Measurements from ENCODE around the gene RANBP10.

DNA sequence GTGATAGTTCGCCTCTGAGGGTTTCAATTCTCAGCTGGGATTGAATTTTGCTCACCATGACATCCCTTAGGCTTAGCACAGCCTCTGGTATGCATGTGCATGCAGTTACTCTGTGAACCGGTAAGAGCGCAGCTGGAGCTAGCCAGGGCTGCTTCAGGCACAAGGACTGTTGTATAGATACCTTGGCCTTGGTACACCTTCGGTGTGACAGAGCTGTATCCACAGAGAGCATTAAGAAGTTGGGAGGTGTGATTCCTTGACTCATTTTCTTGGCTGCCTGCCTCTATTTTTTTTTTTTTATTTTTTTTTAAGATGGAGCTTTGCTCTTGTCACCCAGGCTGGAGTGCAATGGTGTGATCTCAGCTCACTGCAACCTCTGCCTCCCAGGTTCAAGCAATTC, 38.1 kb upstream of the RANBP10 start:
- TF ChIP-seq ZNF274 (IDR thresholded peaks at IDR 0.05; ENCODE audit: insufficient read depth, insufficient read length) (no peak), SRF (IDR thresholded peaks at IDR 0.05; ENCODE audit: low read depth in 2 of 2, low read length in 2 of 2) (no peak), POLR2A (IDR thresholded peaks at IDR 0.05; ENCODE audit: low read depth, low read length) (no peak), POLR2AphosphoS2 (IDR thresholded peaks at IDR 0.05; ENCODE audit: low read depth, low read length) (no peak), SMC3 (IDR thresholded peaks at IDR 0.05; ENCODE audit: borderline replicate concordance, low read length) (no peak), BRCA1 (IDR thresholded peaks at IDR 0.05; ENCODE audit: low read depth, low read length) (no peak)
- TF ChIP-seq, protein P1, sequence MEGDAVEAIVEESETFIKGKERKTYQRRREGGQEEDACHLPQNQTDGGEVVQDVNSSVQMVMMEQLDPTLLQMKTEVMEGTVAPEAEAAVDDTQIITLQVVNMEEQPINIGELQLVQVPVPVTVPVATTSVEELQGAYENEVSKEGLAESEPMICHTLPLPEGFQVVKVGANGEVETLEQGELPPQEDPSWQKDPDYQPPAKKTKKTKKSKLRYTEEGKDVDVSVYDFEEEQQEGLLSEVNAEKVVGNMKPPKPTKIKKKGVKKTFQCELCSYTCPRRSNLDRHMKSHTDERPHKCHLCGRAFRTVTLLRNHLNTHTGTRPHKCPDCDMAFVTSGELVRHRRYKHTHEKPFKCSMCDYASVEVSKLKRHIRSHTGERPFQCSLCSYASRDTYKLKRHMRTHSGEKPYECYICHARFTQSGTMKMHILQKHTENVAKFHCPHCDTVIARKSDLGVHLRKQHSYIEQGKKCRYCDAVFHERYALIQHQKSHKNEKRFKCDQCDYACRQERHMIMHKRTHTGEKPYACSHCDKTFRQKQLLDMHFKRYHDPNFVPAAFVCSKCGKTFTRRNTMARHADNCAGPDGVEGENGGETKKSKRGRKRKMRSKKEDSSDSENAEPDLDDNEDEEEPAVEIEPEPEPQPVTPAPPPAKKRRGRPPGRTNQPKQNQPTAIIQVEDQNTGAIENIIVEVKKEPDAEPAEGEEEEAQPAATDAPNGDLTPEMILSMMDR (IDR thresholded peaks at IDR 0.05 in 2 of 3, conservative IDR thresholded peaks at IDR 0.05 in 1 of 3; ENCODE audit: control insufficient read depth in 2 of 3, extremely low read depth in 1 of 3, insufficient read depth in 1 of 3, low read depth in 3 of 3, low read length in 3 of 3), result no peak
